G401.6 (cell line): ENCODE data around the gene SLC38A11.
"Not testable (repeated sequence)": the region's sequence is repeated elsewhere in the genome, so short reads cannot be mapped to it uniquely, and the experiment has no call there.

Experiments
- FAIRE-seq: peaks from 2 replicates; lab custom pipeline; 2012; peaks lifted over from hg19 to GRCh38; lab: Jason Lieb, UNC

SLC38A11 gene

DNA sequence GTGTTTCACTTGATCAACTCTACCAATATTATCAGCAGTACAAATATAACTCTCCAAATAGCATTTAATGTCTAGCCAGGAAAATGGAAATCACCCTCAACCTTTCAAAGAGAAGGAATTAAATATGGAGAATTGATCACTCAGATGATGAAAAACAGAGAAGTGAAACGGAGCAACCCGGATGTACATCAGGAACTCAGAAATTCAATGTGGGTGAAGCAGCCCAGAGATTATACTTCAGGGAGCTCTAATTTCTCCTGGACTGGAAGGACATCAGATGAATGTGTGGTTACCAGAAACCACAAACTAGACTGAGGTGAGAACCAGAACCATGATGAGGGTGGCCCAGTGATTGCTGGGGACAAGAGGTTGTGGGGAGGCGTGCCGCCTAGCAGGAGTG, 78.2 kb downstream of the SLC38A11 start:
- no peak for FAIRE-seq

DNA sequence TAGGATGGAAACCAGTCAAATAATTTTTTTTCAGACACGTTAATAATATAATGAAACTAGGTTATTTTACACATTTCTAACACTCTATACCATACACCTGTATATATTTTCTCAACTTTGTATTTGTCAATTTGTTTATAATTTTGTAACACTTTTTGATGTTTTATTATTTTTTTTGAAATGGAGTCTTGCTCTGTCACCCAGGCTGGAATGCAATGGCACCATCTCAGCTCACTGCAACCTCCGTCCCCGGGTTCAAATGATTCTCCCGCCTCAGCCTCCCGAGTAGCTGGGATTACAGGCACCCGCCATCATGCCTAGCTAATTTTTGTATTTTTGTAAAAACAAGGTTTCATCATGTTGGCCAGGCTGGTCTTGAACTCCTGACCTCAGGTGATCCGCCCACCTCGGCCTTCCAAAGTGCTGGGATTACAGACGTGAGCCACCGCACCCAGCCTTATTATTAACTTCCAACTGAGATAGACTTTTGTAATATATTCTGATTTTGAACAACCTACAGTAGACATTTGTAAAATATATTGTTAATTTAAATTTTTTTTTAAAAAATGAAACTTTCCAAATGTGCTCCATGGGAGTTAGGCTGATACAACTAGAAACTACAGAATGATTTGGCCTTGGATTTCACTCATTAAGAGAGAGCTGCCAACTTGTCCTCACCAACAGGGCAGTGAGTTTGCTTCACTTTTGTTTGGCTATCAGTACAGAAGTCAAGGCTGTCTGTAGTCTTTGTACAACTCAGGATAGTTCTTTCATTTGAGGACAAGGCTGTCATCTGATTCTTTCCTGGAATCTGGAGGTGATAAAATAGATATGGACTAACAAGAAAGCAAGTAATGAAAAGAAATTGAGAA, 79.8 kb downstream of the SLC38A11 start:
- no peak for FAIRE-seq

DNA sequence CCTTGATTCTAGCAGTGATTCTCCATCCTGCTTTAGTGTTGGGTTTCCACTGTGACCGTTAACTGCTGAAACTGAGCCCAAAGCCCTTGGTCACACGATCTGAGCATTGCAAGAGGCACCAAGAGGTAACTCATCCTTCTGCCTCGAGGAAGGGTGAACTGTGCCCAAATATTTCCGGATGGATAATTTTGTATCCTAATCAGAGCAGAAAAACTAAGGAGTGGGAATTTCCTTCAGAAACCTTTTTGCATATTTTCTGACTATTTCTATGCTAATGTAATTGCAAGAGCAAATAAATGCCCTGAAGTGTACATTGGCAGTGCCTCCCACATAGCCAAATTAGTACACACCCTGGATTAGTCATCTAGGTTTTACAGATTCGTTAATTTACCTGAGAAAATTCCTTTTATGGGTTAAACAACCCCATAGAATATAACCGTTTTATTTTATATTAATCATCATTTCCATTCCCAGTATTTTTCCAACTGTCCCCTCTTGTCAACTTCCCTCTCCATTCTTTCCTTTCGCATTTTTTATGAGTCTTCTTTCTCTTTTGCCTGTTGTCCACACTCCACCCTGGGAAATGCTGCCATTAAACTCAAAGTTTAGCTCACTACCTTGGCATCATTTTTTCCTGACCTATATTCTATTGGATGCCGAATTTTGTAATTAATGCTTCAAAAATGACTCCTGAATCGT, 82.0 kb downstream of the SLC38A11 start:
- no peak for FAIRE-seq

DNA sequence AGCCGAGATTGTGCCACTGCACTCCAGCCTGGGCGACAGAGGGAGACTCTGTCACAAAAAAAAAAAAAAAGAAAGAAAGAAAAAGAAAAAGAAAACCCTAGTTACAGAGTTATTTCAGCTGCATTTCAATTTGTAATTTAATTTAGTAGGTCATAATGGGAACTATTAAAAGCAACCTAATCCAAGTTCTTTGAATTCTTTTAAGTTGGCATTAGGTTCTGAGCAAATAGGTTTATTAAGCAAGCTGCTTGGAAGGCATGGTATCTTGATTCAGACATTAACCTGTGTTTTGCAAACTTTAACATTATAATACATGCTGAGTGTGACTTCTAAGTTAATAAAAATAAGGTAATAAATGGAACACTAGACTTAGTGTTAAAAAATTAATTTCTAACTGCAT, 83.9 kb downstream of the SLC38A11 start:
- no peak for FAIRE-seq

- no peak for FAIRE-seq
Observed at GRCh38 chr2:164869420-164869772, 85.9 kb downstream of the SLC38A11 start.

DNA sequence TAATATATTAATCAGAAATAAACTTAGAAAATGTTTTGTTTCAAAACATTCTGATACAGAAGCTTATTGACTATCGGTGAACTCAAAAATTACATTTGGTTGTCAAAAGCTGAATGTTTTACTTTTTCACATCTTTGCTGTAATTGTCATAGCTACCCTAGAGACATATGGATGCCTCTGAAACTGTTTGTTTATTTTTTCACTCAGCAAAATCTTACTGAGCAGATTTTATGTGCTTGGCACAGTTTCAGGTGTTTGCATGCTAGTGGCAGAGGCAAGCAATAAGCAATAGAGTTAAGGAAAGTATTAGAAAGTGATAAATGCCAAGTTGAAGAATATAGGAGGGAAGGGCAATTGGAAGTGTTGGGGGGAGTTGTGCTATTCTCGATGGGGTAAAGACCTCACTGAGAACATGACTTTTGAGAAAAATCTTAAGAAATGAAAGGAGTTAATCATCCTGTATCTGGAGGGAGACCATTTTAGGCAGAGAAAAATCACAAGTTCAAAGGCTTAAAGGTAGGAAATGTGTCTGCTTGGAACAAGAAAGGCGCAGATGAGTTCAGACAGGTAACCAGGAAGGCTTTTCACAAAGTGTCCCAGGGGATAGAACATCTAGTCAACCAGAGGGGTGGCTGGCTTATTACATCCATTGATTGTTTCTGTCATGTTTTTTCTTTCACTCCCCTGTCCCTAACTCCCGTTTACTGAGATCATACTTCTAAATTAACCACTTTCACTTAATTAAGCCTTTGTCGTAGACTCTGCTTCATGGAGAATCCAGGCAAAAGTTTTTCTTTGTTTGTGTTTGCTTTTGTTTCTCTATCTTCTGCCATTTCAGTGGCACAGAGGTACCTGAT, 86.5 kb downstream of the SLC38A11 start:
- FAIRE-seq = no peak

DNA sequence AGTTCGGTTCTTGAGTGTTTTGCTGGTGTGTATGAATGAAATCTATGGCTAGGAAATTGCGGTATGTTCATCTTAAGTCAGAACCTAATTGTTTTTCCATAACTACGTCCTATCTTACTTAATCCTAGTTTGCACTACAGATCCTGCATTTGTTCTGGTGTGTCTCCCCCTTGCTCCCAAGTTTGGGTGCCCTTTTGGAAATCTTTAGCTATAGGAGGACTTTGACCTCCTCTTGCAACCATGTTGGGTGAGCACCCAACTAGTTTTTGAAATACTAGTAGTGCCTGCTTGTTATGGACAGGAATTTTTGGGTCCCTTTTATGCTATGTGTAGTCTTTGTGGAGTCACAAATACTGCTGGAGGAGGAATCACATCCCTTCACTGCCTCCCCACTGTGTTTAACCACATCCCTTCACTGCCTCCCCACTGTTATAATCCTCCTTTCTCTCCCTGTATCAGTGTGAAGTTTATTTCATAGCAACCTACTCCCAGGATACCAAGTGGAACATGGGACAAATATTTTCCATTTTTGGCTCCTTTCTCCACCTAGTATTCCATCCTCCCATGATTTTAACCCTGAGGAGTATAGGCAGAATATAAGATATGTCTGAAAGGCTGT, 87.4 kb downstream of the SLC38A11 start:
- no peak for FAIRE-seq

DNA sequence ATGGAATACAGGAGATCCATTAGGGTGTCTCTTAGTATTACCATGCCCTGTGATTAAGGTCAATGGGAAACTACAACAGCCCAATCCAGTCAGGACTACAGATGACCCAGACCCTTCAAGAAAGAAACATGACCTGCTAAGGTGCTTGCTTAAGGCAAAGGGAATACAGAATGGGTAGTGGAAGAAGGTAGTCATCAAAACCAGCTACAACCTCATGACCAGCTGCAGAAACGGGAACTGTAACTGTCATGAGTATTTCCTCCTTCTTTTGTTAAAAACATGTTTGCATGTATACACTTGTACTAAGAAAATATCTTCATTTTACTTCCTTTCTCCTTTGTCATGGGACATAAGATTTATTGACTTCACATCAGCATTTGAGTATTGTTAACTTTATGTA, 88.9 kb downstream of the SLC38A11 start:
- not testable (repeated sequence) for FAIRE-seq

- no peak for FAIRE-seq
Observed at GRCh38 chr2:164860694-164861042, 94.7 kb downstream of the SLC38A11 start.

- not testable (repeated sequence) for FAIRE-seq
Observed at GRCh38 chr2:164859906-164860693, 95.2 kb downstream of the SLC38A11 start.

DNA sequence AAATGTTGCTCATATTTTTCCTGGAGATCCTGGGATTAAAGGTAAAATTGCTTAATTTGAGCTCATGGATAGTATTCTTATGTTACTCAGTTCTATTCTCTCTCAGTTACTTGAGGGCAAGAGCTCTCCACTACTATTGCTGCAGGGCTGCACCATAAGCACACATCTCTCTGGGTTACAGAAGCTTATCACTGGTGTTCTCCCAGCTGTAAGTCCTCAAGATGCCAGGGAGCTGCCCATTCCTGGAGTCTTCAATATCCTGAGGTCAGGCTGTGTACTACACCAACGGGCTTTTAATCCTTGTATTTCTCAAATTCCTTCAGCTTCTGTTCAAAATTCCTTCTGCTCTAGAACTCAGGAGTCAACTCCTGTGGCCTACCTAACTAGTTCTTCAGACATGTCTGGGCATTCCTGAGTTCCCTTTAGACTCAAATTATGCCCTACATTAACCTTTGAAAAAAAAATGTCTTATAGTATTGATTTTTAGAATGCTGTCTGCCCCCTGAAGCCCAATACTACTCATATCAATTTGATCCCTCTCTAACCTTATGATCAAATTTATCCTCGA, 96.0 kb downstream of the SLC38A11 start:
- FAIRE-seq = no peak

GRCh38 chr2:164852086-164852485, 103.2 kb downstream of the SLC38A11 start:
- no peak for FAIRE-seq

DNA sequence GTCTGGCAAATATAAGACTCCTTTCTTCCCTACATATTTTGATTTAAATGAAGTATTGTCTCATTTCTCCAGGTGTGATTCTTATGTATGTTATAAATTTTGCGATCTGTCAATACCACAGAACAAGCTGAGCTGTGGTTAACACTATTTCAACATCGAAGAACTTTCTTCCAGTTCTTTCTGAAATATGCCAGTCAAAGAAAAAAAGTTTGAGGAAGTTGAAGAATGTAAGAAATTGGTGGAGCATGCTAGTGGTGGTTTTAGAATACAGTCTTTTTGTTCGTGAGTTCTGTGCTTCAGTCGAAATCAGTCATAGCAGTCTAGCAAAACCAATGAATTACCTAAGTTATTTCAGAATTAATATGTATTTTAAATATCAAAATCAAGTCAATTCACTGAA, 105.1 kb downstream of the SLC38A11 start:
- no peak for FAIRE-seq

- no peak for FAIRE-seq
Observed at GRCh38 chr2:164849506-164849905, 105.8 kb downstream of the SLC38A11 start.

DNA sequence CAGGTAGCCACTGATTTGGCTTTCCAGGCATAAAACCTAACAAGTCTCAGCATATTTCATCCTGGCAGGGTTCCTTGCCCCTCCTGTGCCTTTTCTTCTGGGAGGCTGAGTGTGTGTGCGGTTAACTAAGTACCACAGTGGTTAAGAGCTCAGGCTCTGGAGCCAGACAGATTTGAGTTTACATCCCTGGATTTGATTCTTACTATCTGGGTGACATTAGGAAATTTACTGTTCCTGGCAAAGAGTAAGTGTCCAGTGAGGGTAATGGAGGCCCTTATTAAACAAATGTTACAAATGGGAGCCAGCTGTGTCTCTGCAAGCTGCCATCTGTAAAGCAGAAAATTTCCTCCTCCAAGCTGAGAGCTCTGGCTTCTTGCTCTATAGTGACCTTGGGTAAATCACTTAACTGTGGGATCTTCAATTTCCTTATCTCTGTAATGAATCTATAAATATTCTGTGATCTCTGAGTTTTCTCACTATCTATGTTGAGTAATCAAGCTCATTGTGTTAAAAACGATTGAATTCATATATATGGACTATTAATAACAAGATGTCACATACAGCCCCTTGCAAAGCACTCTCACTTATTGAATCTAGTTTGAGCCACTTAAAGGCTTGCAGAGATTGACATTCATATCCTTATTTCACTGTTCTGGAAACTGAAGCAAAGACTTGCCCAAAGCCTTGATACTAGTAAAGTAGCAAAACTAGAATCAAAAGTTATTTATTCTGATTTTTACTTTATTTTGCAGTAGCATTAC, 107.2 kb downstream of the SLC38A11 start:
- FAIRE-seq = no peak

DNA sequence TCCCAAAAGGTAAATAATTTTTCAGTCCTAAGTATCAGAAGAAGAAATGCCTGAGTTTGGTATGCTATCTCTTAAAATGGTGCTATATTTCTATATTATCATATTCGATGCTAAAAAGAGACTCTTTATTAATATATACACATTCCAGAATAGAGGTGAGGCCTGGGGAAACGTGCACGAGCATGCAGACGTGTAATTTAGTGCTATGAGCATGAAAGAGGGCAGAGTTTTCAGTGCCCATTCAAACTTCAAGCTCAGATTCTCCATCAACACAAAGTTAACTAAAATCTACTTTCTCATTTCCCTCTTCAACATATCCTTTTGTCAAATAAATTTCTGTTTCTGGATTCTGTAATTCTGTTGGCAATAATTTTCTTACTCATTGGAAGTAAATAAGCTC, 108.0 kb downstream of the SLC38A11 start:
- no peak for FAIRE-seq

DNA sequence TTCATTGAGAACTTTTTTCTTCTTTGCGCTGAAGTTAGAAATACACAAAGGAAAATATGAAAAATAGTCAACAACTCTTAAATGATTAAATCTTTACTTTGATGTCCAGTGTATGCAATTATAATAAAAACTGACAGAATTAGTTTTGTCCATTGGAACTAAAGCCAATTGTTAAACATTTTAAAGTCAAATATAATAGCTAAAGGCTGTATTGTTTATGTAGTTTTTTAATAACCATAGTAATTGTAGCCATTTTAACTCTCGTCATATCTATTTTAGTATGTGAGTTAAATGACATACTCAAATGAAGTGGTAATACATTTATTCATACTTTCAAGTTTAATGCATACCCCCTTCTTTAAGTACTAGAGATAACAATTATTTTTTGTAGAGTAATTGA, 109.0 kb downstream of the SLC38A11 start:
- FAIRE-seq = no peak
